IPS-20b (cell line): ENCODE results near the gene CHST7.
"Not testable (repeated sequence)": the region's sequence is repeated elsewhere in the genome, so short reads cannot be mapped to it uniquely, and the experiment has no call there.

Experiments used
- H3K27ac ChIP-seq: one replicate; pipeline ENCODE4 v1.5.1; 2013; ENCODE audit warnings: low read length
- H3K27me3 ChIP-seq: 2 replicates; pipeline ENCODE4 v1.6.1; 2013; ENCODE audit warnings: mild to moderate bottlenecking, low read length, inconsistent platforms; ENCODE audit not compliant: insufficient read depth
- H3K36me3 ChIP-seq: 2 replicates; pipeline ENCODE4 v1.6.1; 2013; ENCODE audit warnings: low read depth, mild to moderate bottlenecking, inconsistent platforms, low read length, moderate library complexity; ENCODE audit not compliant: insufficient read depth
- H3K4me1 ChIP-seq: 2 replicates; pipeline ENCODE4 v1.6.1; 2013; ENCODE audit warnings: mild to moderate bottlenecking, control low read depth, inconsistent platforms, low read length, moderate library complexity; ENCODE audit not compliant: insufficient read depth
- H3K4me3 ChIP-seq: 2 replicates; pipeline ENCODE4 v1.5.1; 2013; ENCODE audit warnings: mild to moderate bottlenecking, low read length, inconsistent platforms
- H3K9ac ChIP-seq: 2 replicates; pipeline ENCODE4 v1.6.1; 2013; ENCODE audit warnings: low read depth, mild to moderate bottlenecking, inconsistent platforms, low read length, moderate library complexity
- H3K9me3 ChIP-seq: 2 replicates; pipeline ENCODE4 v1.6.1; 2013; ENCODE audit warnings: mild to moderate bottlenecking, low read depth, low read length, inconsistent platforms; ENCODE audit not compliant: insufficient read depth

CHST7 gene, protein sequence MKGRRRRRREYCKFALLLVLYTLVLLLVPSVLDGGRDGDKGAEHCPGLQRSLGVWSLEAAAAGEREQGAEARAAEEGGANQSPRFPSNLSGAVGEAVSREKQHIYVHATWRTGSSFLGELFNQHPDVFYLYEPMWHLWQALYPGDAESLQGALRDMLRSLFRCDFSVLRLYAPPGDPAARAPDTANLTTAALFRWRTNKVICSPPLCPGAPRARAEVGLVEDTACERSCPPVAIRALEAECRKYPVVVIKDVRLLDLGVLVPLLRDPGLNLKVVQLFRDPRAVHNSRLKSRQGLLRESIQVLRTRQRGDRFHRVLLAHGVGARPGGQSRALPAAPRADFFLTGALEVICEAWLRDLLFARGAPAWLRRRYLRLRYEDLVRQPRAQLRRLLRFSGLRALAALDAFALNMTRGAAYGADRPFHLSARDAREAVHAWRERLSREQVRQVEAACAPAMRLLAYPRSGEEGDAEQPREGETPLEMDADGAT

DNA sequence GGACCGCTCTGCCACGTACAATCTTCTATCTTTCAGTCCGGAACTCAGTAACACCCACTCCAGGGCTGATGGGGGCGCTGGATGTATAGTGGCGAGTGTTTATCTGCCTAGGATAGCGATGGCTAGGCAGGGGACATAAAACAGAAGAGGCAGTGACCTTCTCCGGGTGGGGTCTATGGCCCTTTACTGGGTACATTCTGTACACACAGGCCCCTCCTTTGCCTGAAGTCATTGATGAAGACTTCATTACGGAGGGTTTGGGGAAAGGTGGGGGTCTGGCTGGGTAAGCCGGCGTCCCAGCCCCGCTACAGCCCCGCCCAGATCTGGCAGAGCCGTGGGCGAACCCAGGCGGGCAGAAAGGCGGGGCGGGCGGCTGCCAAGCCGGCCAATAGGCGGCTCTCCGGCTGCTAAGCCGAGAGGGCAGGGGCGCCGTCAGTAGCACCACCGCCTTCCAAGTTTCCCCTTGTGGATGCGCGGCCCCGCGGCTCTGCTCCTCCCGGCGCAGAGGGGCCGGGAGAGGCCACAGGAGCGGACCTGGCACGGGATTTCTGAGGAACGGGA is at the start of gene CHST7:
Gene CHST7 (plus strand): TSS at position 435 of the 561 bp plus-strand sequence. CDS start 167 bp downstream, outside the sequence.
- Histone ChIP-seq H3K27me3 (peaks cover 18% of the 10 kb centered on the region; the same call in 1 of the 2 replicates), H3K4me1 (no peaks in the 10 kb centered on the region; the same call in 1 of the 2 replicates), H3K4me3 (peak within 1 kb of the TSS; percentile 89), H3K36me3 (no peaks in the 10 kb centered on the region), H3K9me3 (no peaks in the 10 kb centered on the region), H3K9ac (peak within 1 kb of the TSS; percentile 73; the same call in 1 of the 2 replicates), H3K27ac (no peak within 1 kb of the TSS)

DNA sequence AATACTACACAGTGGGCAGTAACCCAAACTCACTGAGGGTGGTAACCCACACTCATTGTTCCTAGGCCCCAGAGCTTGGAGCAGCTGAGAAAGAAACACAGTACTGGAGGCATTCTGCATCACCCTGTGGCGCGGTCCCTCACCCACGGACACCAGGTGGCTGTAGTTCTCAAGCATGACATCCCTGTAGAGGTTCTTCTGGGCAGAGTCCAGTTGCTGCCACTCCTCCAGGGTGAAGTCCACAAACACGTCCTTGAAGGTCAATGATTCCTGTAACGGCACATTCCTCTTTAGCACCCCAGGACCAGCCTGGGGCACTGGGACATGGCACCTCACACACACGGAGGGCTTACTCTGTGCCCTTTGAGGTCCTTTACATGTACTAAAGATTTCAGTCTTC is 44.9 kb upstream of the CHST7 start:
- not testable (repeated sequence) for H3K9me3 ChIP-seq, H3K4me1 ChIP-seq, H3K27me3 ChIP-seq, H3K4me3 ChIP-seq, H3K9ac ChIP-seq, H3K36me3 ChIP-seq, H3K27ac ChIP-seq

DNA sequence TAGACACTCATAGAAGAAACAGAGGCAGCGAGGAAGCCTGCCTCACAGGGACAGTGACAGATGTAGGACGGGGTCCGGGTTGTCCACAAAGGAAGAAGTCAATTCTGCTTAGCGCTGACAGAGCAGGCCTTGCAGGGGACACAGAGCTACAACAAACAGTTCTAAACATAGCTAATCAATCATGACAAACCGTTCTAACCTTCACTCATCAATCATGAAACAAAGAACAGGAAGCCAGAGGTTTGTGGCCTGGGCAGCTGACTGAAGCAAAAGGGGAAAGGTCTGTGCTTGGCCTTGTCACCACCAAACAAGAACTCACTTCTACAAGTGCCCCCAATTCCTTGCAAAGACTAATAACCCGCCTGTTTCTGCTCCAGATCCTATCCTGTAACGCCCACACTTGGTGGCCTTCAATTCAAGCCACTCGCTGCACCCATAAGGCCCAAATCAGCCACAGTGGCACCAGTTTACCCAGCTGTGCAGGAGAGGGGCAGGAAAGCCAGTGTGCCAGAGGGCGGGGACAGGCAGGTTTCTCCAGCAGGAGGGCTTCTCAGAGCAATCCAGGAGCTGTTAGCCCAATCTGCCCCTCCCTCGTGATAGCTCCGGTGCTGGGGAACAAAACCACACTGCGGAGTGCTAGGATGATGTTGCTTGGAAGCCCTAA is 43.7 kb upstream of the CHST7 start:
- not testable (repeated sequence) for H3K4me1 ChIP-seq, H3K36me3 ChIP-seq, H3K27ac ChIP-seq, H3K27me3 ChIP-seq, H3K9me3 ChIP-seq, H3K9ac ChIP-seq, H3K4me3 ChIP-seq

GRCh38 chrX:46530404-46530908 is 43.1 kb upstream of the CHST7 start:
- H3K36me3 ChIP-seq, H3K27ac ChIP-seq, H3K9ac ChIP-seq, H3K9me3 ChIP-seq, H3K27me3 ChIP-seq, H3K4me3 ChIP-seq, H3K4me1 ChIP-seq: not testable (repeated sequence)

- no peak overlapping the region for H3K9ac ChIP-seq
- H3K36me3 ChIP-seq, result no peaks in the 10 kb centered on the region
- no peaks in the 10 kb centered on the region for H3K27me3 ChIP-seq
- no peak overlapping the region for H3K27ac ChIP-seq
- no peaks in the 10 kb centered on the region for H3K4me1 ChIP-seq
- H3K4me3 ChIP-seq, result no peak overlapping the region
- H3K9me3 ChIP-seq, result no peaks in the 10 kb centered on the region
Observed at GRCh38 chrX:46531442-46531841, 42.1 kb upstream of the CHST7 start.

- Histone ChIP-seq H3K9ac (no peak overlapping the region), H3K36me3 (peaks cover 22% of the 10 kb centered on the region; the same call in 1 of the 2 replicates), H3K27ac (no peak overlapping the region), H3K27me3 (no peaks in the 10 kb centered on the region), H3K4me3 (no peak overlapping the region), H3K9me3 (no peaks in the 10 kb centered on the region), H3K4me1 (no peaks in the 10 kb centered on the region; the same call in 1 of the 2 replicates)
Observed at GRCh38 chrX:46543441-46543840, 30.1 kb upstream of the CHST7 start.

DNA sequence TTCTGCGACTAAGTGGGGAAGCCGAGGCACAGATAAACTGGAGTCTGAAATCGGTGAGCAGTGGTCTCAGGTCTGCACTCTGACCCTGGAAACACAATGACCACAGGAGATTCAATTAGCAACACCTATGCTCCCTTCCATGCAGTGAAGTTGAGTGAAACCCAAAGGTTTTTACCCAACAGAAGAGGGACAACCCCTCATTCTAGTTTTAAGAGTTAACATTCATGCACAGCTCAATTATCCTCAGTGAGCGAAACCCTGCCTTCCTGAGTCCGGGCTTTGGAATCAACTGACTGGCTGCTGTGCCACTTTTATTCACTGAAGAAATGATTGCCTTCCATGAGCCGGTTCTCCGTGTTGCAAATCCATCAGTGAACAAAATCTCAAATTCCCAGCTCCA is 29.0 kb upstream of the CHST7 start:
- not testable (repeated sequence) for H3K27me3 ChIP-seq, H3K9me3 ChIP-seq, H3K27ac ChIP-seq, H3K4me1 ChIP-seq
- H3K36me3 ChIP-seq, result peaks cover 21% of the 10 kb centered on the region; the same call in 1 of the 2 replicates
- peak overlapping the region; percentile 96; the same call in 1 of the 2 replicates for H3K9ac ChIP-seq
- H3K4me3 ChIP-seq, result peak overlapping the region; percentile 94

- peak within 1 kb of the TSS; percentile 96 for H3K9ac ChIP-seq
- H3K36me3 ChIP-seq, result peaks cover 21% of the 10 kb centered on the region; the same call in 1 of the 2 replicates
- H3K9me3 ChIP-seq, result no peaks in the 10 kb centered on the region
- H3K4me3 ChIP-seq, result peak within 1 kb of the TSS; percentile 94
- H3K4me1 ChIP-seq, result no peaks in the 10 kb centered on the region; the same call in 1 of the 2 replicates
- H3K27ac ChIP-seq, result peak within 1 kb of the TSS; percentile 86
- H3K27me3 ChIP-seq, result no peaks in the 10 kb centered on the region
Observed at GRCh38 chrX:46545111-46546005, 28.2 kb upstream of the CHST7 start, which contains the start of gene ZNF674. TSS of gene ZNF674 (minus strand) at chrX:46545421. CDS start at chrX:46542087, 3,334 bp downstream.

- Histone ChIP-seq H3K36me3 (peaks cover 21% of the 10 kb centered on the region; the same call in 1 of the 2 replicates), H3K4me3 (no peak overlapping the region), H3K27me3 (no peaks in the 10 kb centered on the region), H3K27ac (no peak overlapping the region), H3K4me1 (peaks cover 4% of the 10 kb centered on the region; the same call in 1 of the 2 replicates), H3K9me3 (no peaks in the 10 kb centered on the region), H3K9ac (no peak overlapping the region)
Observed at GRCh38 chrX:46547857-46548256, 25.7 kb upstream of the CHST7 start.

DNA sequence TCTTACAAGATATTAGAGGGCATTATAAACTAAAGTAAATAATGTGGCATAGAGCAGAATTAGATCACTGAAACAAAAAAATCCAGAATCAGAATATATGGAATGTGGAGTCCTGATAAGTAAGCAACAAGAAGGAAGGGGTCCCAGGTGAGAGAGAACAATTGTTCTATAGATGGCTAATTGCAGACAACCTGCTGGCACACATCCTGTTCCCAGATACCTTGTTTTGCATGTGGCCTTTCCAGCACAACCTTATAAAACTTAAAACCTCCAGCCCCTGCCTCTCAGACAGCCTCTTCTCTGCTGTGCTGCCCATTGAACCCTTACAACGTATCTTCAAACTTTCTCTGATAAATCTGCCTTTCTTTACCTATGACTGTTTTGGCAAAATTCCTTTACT is 23.7 kb upstream of the CHST7 start:
- no peaks in the 10 kb centered on the region for H3K9me3 ChIP-seq
- peaks cover 4% of the 10 kb centered on the region; the same call in 1 of the 2 replicates for H3K4me1 ChIP-seq
- no peak overlapping the region for H3K27ac ChIP-seq
- H3K36me3 ChIP-seq, result peaks cover 21% of the 10 kb centered on the region; the same call in 1 of the 2 replicates
- no peak overlapping the region for H3K4me3 ChIP-seq
- no peaks in the 10 kb centered on the region for H3K27me3 ChIP-seq
- no peak overlapping the region for H3K9ac ChIP-seq
